Ovary (tissue), 3 donors: ENCODE measurements around the gene UBE2E3.

Experiments used
- EP300 ChIP-seq: sonication (generic); formaldehyde crosslinking; IDR thresholded peaks from one replicate; pipeline ENCODE4 v1.6.1; 2017; ENCODE audit warnings: antibody characterized with exemption
- POLR2A ChIP-seq: fragments of 450-650 bp; IDR thresholded peaks from one replicate; pipeline ENCODE4 v1.6.1; 2017; ENCODE audit warnings: antibody characterized with exemption, mild to moderate bottlenecking, moderate library complexity
- TF ChIP-seq, protein P1 (sequence below), 3 donors: fragments of 450-650 bp in 2 of 3; fragments of 200-600 bp in 1 of 3; IDR thresholded peaks; one replicate each; pipeline versions ENCODE4 v1.5.1 to v1.8.0; 2016 to 2022; ENCODE audit warnings: antibody characterized with exemption in 3 of 3, mild to moderate bottlenecking in 1 of 3
- donor health status: DM: no; HTN: no; CAD: no.

- TF ChIP-seq, protein P1, sequence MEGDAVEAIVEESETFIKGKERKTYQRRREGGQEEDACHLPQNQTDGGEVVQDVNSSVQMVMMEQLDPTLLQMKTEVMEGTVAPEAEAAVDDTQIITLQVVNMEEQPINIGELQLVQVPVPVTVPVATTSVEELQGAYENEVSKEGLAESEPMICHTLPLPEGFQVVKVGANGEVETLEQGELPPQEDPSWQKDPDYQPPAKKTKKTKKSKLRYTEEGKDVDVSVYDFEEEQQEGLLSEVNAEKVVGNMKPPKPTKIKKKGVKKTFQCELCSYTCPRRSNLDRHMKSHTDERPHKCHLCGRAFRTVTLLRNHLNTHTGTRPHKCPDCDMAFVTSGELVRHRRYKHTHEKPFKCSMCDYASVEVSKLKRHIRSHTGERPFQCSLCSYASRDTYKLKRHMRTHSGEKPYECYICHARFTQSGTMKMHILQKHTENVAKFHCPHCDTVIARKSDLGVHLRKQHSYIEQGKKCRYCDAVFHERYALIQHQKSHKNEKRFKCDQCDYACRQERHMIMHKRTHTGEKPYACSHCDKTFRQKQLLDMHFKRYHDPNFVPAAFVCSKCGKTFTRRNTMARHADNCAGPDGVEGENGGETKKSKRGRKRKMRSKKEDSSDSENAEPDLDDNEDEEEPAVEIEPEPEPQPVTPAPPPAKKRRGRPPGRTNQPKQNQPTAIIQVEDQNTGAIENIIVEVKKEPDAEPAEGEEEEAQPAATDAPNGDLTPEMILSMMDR (IDR thresholded peaks at IDR 0.05): no peak
- no peak for TF ChIP-seq POLR2A
- no peak for TF ChIP-seq EP300
These were observed 72.1 kb downstream of the UBE2E3 start for GRCh38 chr2:181052523-181052891.
